Panc1 (cell line): Measurements from ENCODE around the gene TK2. TPM values are rescaled to one million over a fixed set of nuclear protein-coding genes. Genes with fewer than 3 reads are reported as not detected.

Experiments
- ATAC-seq: fragments of 200-7000 bp; cut with Tn5 transposase; 2 replicates; pipeline ENCODE4 v1.9.1; 2020; ENCODE audit warnings: mild to moderate bottlenecking, moderate library complexity
- BruUV-seq: library from RNA; stranded (reverse); fragments of 400-500 nt; replicated peaks from 2 replicates; lab custom pipeline; 2021; lab: Mats Ljungman, UMichigan
- CTCF ChIA-PET: fragments of 300-600 bp; sonication (Branson Sonifier 250); formaldehyde crosslinking; loops from one replicate; lab custom pipeline; 2022; ENCODE audit warnings: antibody characterized with exemption; lab: Charles Lee
- POLR2A ChIA-PET: fragments of 300-600 bp; sonication (Branson Sonifier 250); formaldehyde crosslinking; loops from one replicate; lab custom pipeline; 2022; ENCODE audit warnings: antibody characterized with exemption; lab: Charles Lee
- DNase-seq: peaks from one replicate; pipeline ENCODE4 v3.0.0-alpha.2; 2010; ENCODE audit warnings: low read depth, low spot score
- H3K27ac ChIP-seq: 2 replicates; pipeline ENCODE4 v1.5.1; 2011; ENCODE audit warnings: mild to moderate bottlenecking, low read length, inconsistent platforms
- H3K27me3 ChIP-seq: fragments of 200-500 bp; sonication (Bioruptor generic); 2 replicates; pipeline ENCODE4 v1.6.0; 2014; ENCODE audit warnings: low read length, inconsistent platforms; ENCODE audit not compliant: control insufficient read depth, insufficient read depth
- H3K36me3 ChIP-seq: fragments of 200-500 bp; sonication (Bioruptor generic); 2 replicates; pipeline ENCODE4 v1.5.1; 2014; ENCODE audit warnings: inconsistent platforms, mild to moderate bottlenecking, low read length, moderate library complexity; ENCODE audit not compliant: control insufficient read depth, insufficient read depth
- H3K4me1 ChIP-seq: 2 replicates; pipeline ENCODE4 v1.5.1; 2011; ENCODE audit warnings: inconsistent platforms, mild to moderate bottlenecking, low read length, moderate library complexity; ENCODE audit not compliant: control insufficient read depth, insufficient read depth
- H3K4me3 ChIP-seq, 2 experiments: 2 replicates each; pipeline ENCODE4 v1.5.1; 2011 to 2012; ENCODE audit warnings: low read depth in 2 of 2, low read length in 2 of 2, mild to moderate bottlenecking in 2 of 2, inconsistent platforms in 1 of 2, moderate library complexity in 1 of 2
- H3K9me3 ChIP-seq: fragments of 200-500 bp; sonication (Bioruptor generic); 2 replicates; pipeline ENCODE4 v1.5.1; 2014; ENCODE audit warnings: low read depth, mild to moderate bottlenecking, inconsistent platforms, low read length, moderate library complexity; ENCODE audit not compliant: control insufficient read depth, insufficient read depth
- POLR2AphosphoS5 ChIP-seq: IDR thresholded peaks from 2 replicates; pipeline ENCODE4 v1.6.1; 2012; ENCODE audit warnings: mild to moderate bottlenecking, low read depth, low read length, moderate library complexity
- SIN3A ChIP-seq: IDR thresholded peaks from 2 replicates; pipeline ENCODE4 v1.6.1; 2012; ENCODE audit warnings: low read depth, mild to moderate bottlenecking, low read length, moderate library complexity, borderline replicate concordance; ENCODE audit not compliant: insufficient read depth
- TCF7L2 ChIP-seq: IDR thresholded peaks from 2 replicates; pipeline ENCODE4 v1.6.1; 2011; ENCODE audit warnings: mild to moderate bottlenecking, low read depth, low read length, inconsistent platforms
- in situ Hi-C: cut with HindIII; loops from 2 replicates; pipeline ENCODE4 v1.10.0; 2016; ENCODE audit warnings: low sequenced_read_pairs, low pct_unique_long_range_greater_than_20kb
- intact Hi-C: fragments of 100-400 bp; cut with micrococcal nuclease; formaldehyde crosslinking; loops from one replicate; pipeline ENCODE4 v1.10.0; 2022; ENCODE audit not compliant: unreplicated experiment
- total RNA-seq: library from RNA; stranded (reverse); gene quantifications from one replicate; pipeline ENCODE4 v1.2.1, GENCODE V29; 2021; ENCODE audit not compliant: unreplicated experiment
- TF ChIP-seq, protein P1 (sequence below), 2 experiments: IDR thresholded peaks; 2 replicates each; pipeline ENCODE4 v1.6.1; 2011 to 2012; ENCODE audit warnings: low read depth in 2 of 2, control low read depth in 1 of 2, low read length in 1 of 2, mild to moderate bottlenecking in 1 of 2, moderate library complexity in 1 of 2; ENCODE audit not compliant: insufficient read depth in 1 of 2
- TF ChIP-seq, protein P2 (sequence below): fragments of 450-650 bp; IDR thresholded peaks from 2 replicates; pipeline ENCODE4 v1.5.1; 2017; ENCODE audit warnings: mild to moderate bottlenecking

Gene TK2
- total RNA-seq, 1 experiment from 2014 or later = 17.1 TPM

DNA sequence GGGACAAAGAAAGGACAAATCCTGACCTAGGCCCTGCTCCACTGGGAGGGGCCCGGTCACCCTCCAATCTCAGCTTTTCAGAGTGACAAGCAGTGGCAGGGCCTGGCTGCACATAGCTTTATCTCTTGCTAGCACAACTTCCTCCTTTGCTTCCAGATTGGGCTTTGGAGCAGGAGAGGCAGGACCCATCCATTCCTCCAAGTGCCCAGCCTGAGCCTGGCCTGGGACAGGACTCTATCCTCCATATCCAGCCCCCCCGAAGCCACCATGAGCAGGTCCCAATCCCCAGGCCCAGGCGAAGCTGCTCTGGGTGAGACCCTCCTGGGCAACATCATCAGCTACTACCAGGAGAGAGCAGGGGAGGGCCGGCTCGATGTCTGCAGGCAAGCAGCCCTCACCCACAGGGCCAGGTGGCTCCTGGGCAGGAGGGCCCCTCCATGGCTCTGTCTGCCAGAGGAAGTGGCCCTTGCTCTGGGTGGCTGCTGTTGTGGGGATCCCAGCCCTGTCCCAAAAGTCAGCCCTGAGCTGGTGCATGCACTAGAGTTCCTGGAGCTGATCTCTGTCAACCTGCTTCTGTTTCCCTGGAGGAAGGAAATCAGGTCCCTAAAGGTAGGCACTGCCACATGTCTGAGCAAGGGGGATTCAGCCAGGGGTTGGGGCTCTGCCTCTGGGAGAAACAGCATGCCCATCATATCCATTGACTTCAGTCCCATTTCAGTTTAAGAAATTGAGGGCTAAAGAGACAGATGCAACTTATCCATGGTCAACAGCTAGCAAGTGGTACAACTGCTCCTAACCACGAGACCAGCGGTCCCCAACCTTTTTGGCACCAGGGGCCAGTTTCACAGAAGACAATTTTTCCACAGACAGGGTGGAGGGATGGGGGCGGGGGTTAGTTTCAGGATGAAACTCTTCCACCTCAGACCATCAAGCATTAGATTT, 58.9 kb downstream of the TK2 start:
- H3K27ac ChIP-seq = no peak overlapping the region
- TF ChIP-seq, protein P1, sequence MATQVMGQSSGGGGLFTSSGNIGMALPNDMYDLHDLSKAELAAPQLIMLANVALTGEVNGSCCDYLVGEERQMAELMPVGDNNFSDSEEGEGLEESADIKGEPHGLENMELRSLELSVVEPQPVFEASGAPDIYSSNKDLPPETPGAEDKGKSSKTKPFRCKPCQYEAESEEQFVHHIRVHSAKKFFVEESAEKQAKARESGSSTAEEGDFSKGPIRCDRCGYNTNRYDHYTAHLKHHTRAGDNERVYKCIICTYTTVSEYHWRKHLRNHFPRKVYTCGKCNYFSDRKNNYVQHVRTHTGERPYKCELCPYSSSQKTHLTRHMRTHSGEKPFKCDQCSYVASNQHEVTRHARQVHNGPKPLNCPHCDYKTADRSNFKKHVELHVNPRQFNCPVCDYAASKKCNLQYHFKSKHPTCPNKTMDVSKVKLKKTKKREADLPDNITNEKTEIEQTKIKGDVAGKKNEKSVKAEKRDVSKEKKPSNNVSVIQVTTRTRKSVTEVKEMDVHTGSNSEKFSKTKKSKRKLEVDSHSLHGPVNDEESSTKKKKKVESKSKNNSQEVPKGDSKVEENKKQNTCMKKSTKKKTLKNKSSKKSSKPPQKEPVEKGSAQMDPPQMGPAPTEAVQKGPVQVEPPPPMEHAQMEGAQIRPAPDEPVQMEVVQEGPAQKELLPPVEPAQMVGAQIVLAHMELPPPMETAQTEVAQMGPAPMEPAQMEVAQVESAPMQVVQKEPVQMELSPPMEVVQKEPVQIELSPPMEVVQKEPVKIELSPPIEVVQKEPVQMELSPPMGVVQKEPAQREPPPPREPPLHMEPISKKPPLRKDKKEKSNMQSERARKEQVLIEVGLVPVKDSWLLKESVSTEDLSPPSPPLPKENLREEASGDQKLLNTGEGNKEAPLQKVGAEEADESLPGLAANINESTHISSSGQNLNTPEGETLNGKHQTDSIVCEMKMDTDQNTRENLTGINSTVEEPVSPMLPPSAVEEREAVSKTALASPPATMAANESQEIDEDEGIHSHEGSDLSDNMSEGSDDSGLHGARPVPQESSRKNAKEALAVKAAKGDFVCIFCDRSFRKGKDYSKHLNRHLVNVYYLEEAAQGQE (IDR thresholded peaks at IDR 0.05; ENCODE audit: insufficient read depth in 1 of 2, low read depth in 2 of 2, low read length in 1 of 2) = no peak
- no peak for TF ChIP-seq POLR2AphosphoS5
- TF ChIP-seq, protein P2, sequence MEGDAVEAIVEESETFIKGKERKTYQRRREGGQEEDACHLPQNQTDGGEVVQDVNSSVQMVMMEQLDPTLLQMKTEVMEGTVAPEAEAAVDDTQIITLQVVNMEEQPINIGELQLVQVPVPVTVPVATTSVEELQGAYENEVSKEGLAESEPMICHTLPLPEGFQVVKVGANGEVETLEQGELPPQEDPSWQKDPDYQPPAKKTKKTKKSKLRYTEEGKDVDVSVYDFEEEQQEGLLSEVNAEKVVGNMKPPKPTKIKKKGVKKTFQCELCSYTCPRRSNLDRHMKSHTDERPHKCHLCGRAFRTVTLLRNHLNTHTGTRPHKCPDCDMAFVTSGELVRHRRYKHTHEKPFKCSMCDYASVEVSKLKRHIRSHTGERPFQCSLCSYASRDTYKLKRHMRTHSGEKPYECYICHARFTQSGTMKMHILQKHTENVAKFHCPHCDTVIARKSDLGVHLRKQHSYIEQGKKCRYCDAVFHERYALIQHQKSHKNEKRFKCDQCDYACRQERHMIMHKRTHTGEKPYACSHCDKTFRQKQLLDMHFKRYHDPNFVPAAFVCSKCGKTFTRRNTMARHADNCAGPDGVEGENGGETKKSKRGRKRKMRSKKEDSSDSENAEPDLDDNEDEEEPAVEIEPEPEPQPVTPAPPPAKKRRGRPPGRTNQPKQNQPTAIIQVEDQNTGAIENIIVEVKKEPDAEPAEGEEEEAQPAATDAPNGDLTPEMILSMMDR = no peak
- no peak for TF ChIP-seq TCF7L2
- no peak for TF ChIP-seq SIN3A
- no peak for DNase-seq
- in situ Hi-C loops = no loop called here
- CTCF ChIA-PET = interaction anchor here (0.6 kb wide), 1 partner anchor 16 kb away, joined by 3 read pairs; no protein-coding TSS in a partner anchor
- no TSS peak for BruUV-seq
- intact Hi-C loops = no loop called here
- H3K4me1 ChIP-seq = no peaks in the 10 kb centered on the region
- no peaks in the 10 kb centered on the region for H3K36me3 ChIP-seq
- POLR2A ChIA-PET = no interaction called here
- H3K4me3 ChIP-seq = no peak overlapping the region
- ATAC-seq = no peak
- H3K9me3 ChIP-seq = no peaks in the 10 kb centered on the region
- no peaks in the 10 kb centered on the region for H3K27me3 ChIP-seq

DNA sequence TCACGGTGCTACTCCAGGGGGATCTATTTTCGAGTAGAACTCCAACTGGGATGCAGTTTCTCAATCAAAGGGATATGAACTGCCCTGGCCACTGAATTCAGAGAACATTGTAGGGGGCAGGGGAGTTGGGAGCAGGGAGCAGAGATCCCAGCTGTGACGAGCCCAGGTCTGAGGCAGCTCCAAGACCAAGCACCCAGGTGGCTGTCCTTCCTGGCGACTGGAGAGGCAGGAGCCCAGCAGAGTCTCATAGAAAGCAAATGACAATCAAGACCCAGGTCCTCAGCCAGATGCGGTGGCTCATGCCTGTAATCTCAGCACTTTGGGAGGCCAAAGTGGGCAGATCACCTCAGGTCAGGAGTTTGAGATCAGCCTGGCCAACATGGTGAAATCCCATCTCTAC, 60.1 kb downstream of the TK2 start:
- intact Hi-C loops (no loop called here), in situ Hi-C loops (no loop called here)
- TF ChIP-seq POLR2AphosphoS5 (no peak), SIN3A (no peak), TCF7L2 (no peak)
- TF ChIP-seq, protein P1 (IDR thresholded peaks at IDR 0.05; ENCODE audit: insufficient read depth in 1 of 2, low read depth in 2 of 2, low read length in 1 of 2) = no peak
- TF ChIP-seq, protein P2 = no peak
- Histone ChIP-seq H3K27me3 (no peaks in the 10 kb centered on the region), H3K36me3 (no peaks in the 10 kb centered on the region), H3K27ac (no peak overlapping the region), H3K4me1 (no peaks in the 10 kb centered on the region), H3K4me3 (no peak overlapping the region), H3K9me3 (no peaks in the 10 kb centered on the region)
- BruUV-seq = no TSS peak
- DNase-seq (no peak), ATAC-seq (no peak)
- CTCF ChIA-PET = no interaction called here
- POLR2A ChIA-PET = no interaction called here
